HEK293T (cell line): ENCODE results near the gene SIGLEC11.
"Not testable (repeated sequence)": the region's sequence is repeated elsewhere in the genome, so short reads cannot be mapped to it uniquely, and the experiment has no call there.

Experiments used
- FOXA1 ChIP-seq: fragments of 450-650 bp; IDR thresholded peaks from 2 replicates; pipeline ENCODE4 v1.6.1; 2016; ENCODE audit warnings: mild to moderate bottlenecking
- FOXM1 ChIP-seq: fragments of 450-650 bp; IDR thresholded peaks from 2 replicates; pipeline ENCODE4 v1.6.1; 2017; ENCODE audit warnings: mild to moderate bottlenecking, borderline replicate concordance

DNA sequence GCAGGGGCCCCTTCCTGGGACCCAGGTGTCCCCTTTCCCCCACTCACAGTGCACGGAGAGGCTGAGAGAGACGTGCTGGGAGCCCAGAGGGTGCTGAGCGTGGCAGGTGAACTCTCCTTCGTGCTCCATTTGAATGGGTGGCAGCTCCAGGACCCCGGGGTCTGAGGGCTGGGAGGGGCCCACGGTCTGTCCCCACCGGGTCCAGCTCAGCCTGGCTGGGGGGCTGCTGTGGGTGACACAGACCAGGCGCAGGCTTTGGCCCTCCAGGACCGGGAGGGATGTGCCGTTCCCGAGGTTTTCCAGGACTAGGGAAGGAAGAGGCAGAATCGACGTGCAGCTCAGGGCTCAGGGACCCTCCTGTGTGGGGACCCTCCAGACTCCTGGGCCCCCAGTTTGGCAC lies 2.4 kb downstream of the SIGLEC11 start:
- TF ChIP-seq FOXM1, FOXA1: not testable (repeated sequence)
